ENCODE data around the gene CRBN. TPM values are rescaled to one million over a fixed set of nuclear protein-coding genes. Genes with fewer than 3 reads are reported as not detected.

CRBN gene
- total RNA-seq, 4 donors from 2014 or later = 46.2 to 87.2 (median 56.5) TPM

GRCh38 chr3:3154879-3155610 lies 24.4 kb downstream of the CRBN start:
- WGBS, 2 donors = 91 to 94% methylated on average over 5 of the region's 5 CpGs
- intact Hi-C loops (cut with DNase I; ENCODE audit: low total_unique reads) = no loop called here
- no peak for DNase-seq (ENCODE audit: low spot score in 2 of 2)
- no peak overlapping the region for H3K4me3 ChIP-seq (ENCODE audit: low read depth, poor library complexity, severe bottlenecking)
- TF ChIP-seq CTCF (IDR thresholded peaks at IDR 0.05) (no peak), POLR2A (IDR thresholded peaks at IDR 0.05) (no peak)

- DNase-seq (ENCODE audit: low spot score in 2 of 2) = no peak
- intact Hi-C loops (cut with DNase I; ENCODE audit: low total_unique reads) = no loop called here
- 76 to 81% methylated on average over 1 of the region's 1 CpG for WGBS, 2 donors
- TF ChIP-seq POLR2A (IDR thresholded peaks at IDR 0.05) = no peak
- TF ChIP-seq CTCF (IDR thresholded peaks at IDR 0.05) = no peak
- H3K4me3 ChIP-seq (ENCODE audit: low read depth, poor library complexity, severe bottlenecking) = no peak overlapping the region
Measured at GRCh38 chr3:3151513-3151912, 28.0 kb downstream of the CRBN start.

GRCh38 chr3:3149560-3149959 lies 29.9 kb downstream of the CRBN start:
- WGBS, 2 donors = 86% methylated on average over 1 of the region's 1 CpG
- no peak for DNase-seq (ENCODE audit: low spot score in 2 of 2)
- TF ChIP-seq POLR2A (IDR thresholded peaks at IDR 0.05) = no peak
- TF ChIP-seq CTCF (IDR thresholded peaks at IDR 0.05) = no peak
- intact Hi-C loops (cut with DNase I; ENCODE audit: low total_unique reads) = no loop called here
- no peak overlapping the region for H3K4me3 ChIP-seq (ENCODE audit: low read depth, poor library complexity, severe bottlenecking)

- WGBS, 2 donors = 88 to 92% methylated on average over 8 of the region's 8 CpGs
- intact Hi-C loops (cut with DNase I; ENCODE audit: low total_unique reads) = no loop called here
- TF ChIP-seq CTCF (IDR thresholded peaks at IDR 0.05) (no peak), POLR2A (IDR thresholded peaks at IDR 0.05) (no peak)
- H3K4me3 ChIP-seq (ENCODE audit: low read depth, poor library complexity, severe bottlenecking) = no peak overlapping the region
- no peak for DNase-seq (ENCODE audit: low spot score in 2 of 2)
Measured at GRCh38 chr3:3145831-3146230, 33.7 kb downstream of the CRBN start.

- no peak overlapping the region for H3K4me3 ChIP-seq (ENCODE audit: low read depth, poor library complexity, severe bottlenecking)
- no peak for TF ChIP-seq CTCF (IDR thresholded peaks at IDR 0.05)
- TF ChIP-seq POLR2A (IDR thresholded peaks at IDR 0.05) = no peak
- intact Hi-C loops (cut with DNase I; ENCODE audit: low total_unique reads) = no loop called here
- no peak for DNase-seq (ENCODE audit: low spot score in 2 of 2)
Measured at GRCh38 chr3:3141939-3142338, 37.6 kb downstream of the CRBN start.

- TF ChIP-seq POLR2A (IDR thresholded peaks at IDR 0.05) = no peak
- no peak for TF ChIP-seq CTCF (IDR thresholded peaks at IDR 0.05)
- H3K4me3 ChIP-seq (ENCODE audit: low read depth, poor library complexity, severe bottlenecking) = no peak overlapping the region
- intact Hi-C loops (cut with DNase I; ENCODE audit: low total_unique reads) = no loop called here
- WGBS, 2 donors = 89 to 92% methylated on average over 6 of the region's 6 CpGs
- no peak for DNase-seq (ENCODE audit: low spot score in 2 of 2)
Measured at GRCh38 chr3:3137526-3137925, 42.0 kb downstream of the CRBN start.
